Daoy (cell line): ENCODE results near the gene IFIT1B. TPM values are rescaled to one million over a fixed set of nuclear protein-coding genes. Genes with fewer than 3 reads are reported as not detected.
A peak's percentile ranks its signal among the peaks of the same experiment; 100 is the strongest.
"Not testable (repeated sequence)": the region's sequence is repeated elsewhere in the genome, so short reads cannot be mapped to it uniquely, and the experiment has no call there.

ENCODE experiments used
- DNase-seq: peaks from one replicate; pipeline ENCODE4 v3.0.0-alpha.2; 2015; ENCODE audit warnings: low read depth
- total RNA-seq: library from RNA; depleted of rRNA; stranded (reverse); fragments of >200 nt; shearing (Covaris generic); gene quantifications from 2 replicates; pipeline ENCODE4 v1.2.3, GENCODE V29; 2014; rRNA removed

IFIT1B gene
- 0.09 TPM in 1 of 2 replicates, not detected in the other for total RNA-seq

GRCh38 chr10:89377705-89378637 lies at the start of gene IFIT1B:
IFIT1B (plus strand) TSS chr10:89378056; CDS start chr10:89378136, 80 bp downstream.
- no peak for DNase-seq

GRCh38 chr10:89329151-89329550 lies 48.7 kb upstream of the IFIT1B start:
- no peak for DNase-seq

- DNase-seq: not testable (repeated sequence)
Measured at GRCh38 chr10:89330014-89330413, 47.8 kb upstream of the IFIT1B start.

GRCh38 chr10:89330537-89331212 lies 47.2 kb upstream of the IFIT1B start:
- DNase-seq: no peak

GRCh38 chr10:89331487-89332122 lies 46.3 kb upstream of the IFIT1B start:
- DNase-seq: not testable (repeated sequence)

GRCh38 chr10:89332123-89332633 lies 45.7 kb upstream of the IFIT1B start:
- DNase-seq: peak; percentile 60

- DNase-seq: no peak
Measured at GRCh38 chr10:89335226-89335625, 42.6 kb upstream of the IFIT1B start.

GRCh38 chr10:89336241-89336640 lies 41.6 kb upstream of the IFIT1B start:
- no peak for DNase-seq

GRCh38 chr10:89337484-89337883 lies 40.4 kb upstream of the IFIT1B start:
- peak; percentile 84 for DNase-seq

GRCh38 chr10:89338713-89339112 lies 39.1 kb upstream of the IFIT1B start:
- DNase-seq: no peak

GRCh38 chr10:89339875-89340274 lies 38.0 kb upstream of the IFIT1B start:
- DNase-seq: no peak

GRCh38 chr10:89341649-89342048 lies 36.2 kb upstream of the IFIT1B start:
- DNase-seq: no peak

- peak; percentile 37 for DNase-seq
Measured at GRCh38 chr10:89342206-89342958, 35.5 kb upstream of the IFIT1B start.

GRCh38 chr10:89343089-89343767 lies 34.6 kb upstream of the IFIT1B start:
- no peak for DNase-seq

GRCh38 chr10:89344156-89344555 lies 33.7 kb upstream of the IFIT1B start:
- DNase-seq: no peak

GRCh38 chr10:89345367-89346000 lies 32.4 kb upstream of the IFIT1B start:
- DNase-seq: no peak

- DNase-seq: no peak
Measured at GRCh38 chr10:89346405-89347254, 31.2 kb upstream of the IFIT1B start.

GRCh38 chr10:89347701-89348457 lies 30.0 kb upstream of the IFIT1B start:
- DNase-seq: no peak

GRCh38 chr10:89348481-89348880 lies 29.4 kb upstream of the IFIT1B start:
- no peak for DNase-seq
